Adrenal gland (tissue), 5 donors: ENCODE results near the gene AP1S2.

Source experiments
- POLR2A ChIP-seq, 2 donors: fragments of 450-650 bp; IDR thresholded peaks; one replicate each; pipeline ENCODE4 v1.6.1; 2017; ENCODE audit warnings: antibody characterized with exemption in 2 of 2, mild to moderate bottlenecking in 2 of 2, moderate library complexity in 1 of 2
- TF ChIP-seq, protein P1 (sequence below), 6 experiments: fragments of 450-650 bp in 4 of 6; fragments of 200-600 bp in 2 of 6; sonication (generic) in 1 of 6; IDR thresholded peaks; 1 replicate in 5 of 6; 2 replicates in 1 of 6; pipeline versions ENCODE4 v1.5.1 to v1.8.0; 2016 to 2021; ENCODE audit warnings: antibody characterized with exemption in 6 of 6, mild to moderate bottlenecking in 2 of 6, moderate library complexity in 1 of 6
- donor health status: DM: no; HTN: no; CAD: no.

DNA sequence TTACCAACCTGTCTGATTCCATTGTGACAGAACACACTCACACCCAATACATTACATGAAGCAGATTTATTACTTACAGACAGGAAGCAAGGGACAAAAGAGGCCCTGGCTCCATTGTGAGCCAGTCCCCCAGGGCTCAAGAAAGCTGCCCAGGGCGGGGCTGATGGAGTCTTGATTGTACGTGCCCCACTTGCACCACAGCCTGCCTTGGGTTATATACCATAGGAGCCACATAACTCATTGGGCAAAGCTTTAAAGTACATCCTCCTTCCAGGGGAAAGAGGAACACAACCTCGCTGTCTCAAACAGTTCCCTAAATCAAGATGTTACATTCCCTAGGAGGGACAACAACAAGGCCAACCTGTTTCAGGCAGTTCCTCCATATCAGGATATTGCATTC, 67.7 kb downstream of the AP1S2 start:
- TF ChIP-seq, protein P1, sequence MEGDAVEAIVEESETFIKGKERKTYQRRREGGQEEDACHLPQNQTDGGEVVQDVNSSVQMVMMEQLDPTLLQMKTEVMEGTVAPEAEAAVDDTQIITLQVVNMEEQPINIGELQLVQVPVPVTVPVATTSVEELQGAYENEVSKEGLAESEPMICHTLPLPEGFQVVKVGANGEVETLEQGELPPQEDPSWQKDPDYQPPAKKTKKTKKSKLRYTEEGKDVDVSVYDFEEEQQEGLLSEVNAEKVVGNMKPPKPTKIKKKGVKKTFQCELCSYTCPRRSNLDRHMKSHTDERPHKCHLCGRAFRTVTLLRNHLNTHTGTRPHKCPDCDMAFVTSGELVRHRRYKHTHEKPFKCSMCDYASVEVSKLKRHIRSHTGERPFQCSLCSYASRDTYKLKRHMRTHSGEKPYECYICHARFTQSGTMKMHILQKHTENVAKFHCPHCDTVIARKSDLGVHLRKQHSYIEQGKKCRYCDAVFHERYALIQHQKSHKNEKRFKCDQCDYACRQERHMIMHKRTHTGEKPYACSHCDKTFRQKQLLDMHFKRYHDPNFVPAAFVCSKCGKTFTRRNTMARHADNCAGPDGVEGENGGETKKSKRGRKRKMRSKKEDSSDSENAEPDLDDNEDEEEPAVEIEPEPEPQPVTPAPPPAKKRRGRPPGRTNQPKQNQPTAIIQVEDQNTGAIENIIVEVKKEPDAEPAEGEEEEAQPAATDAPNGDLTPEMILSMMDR (IDR thresholded peaks at IDR 0.05) = no peak
- no peak for TF ChIP-seq POLR2A (IDR thresholded peaks at IDR 0.05)
